HG03439 (cell line): ENCODE measurements around the gene SDC4.
A peak's percentile ranks its signal among the peaks of the same experiment; 100 is the strongest.
"Not testable (repeated sequence)": the region's sequence is repeated elsewhere in the genome, so short reads cannot be mapped to it uniquely, and the experiment has no call there.

Experiments used
- ATAC-seq: cut with Tn5 transposase; IDR thresholded peaks from one replicate; pipeline ENCODE4 v1.9.1; 2021; ENCODE audit warnings: mild to moderate bottlenecking, moderate library complexity; ENCODE audit not compliant: unreplicated experiment

Gene SDC4

GRCh38 chr20:45365444-45365970, 17.3 kb upstream of the SDC4 start:
- ATAC-seq, result no peak

- ATAC-seq, result no peak
These were observed 15.6 kb upstream of the SDC4 start for GRCh38 chr20:45363611-45364492.

GRCh38 chr20:45362804-45363610, 14.8 kb upstream of the SDC4 start, which contains the start of gene SYS1:
SYS1 (plus strand) TSS chr20:45363156; CDS start chr20:45363532, 376 bp downstream.
- peak; percentile 83 for ATAC-seq

DNA sequence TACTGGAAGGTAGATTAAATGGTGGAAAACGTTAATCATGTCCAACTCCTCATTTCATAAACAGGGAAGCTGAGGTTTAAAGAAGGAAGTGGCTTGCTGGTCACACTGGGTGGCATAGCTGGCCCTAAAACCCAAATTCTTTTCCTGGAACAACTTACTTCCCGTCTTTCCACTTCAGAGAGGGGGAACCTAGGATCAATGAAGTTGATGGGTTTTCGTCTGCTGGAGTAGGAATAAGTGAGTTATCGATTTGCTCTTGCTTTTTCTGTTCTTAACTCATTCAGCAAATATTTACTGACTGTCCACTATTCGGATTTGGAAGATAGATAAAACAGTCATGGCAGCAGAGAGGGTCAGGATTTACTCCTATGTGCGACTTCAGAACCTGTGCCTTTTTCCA, 13.6 kb upstream of the SDC4 start:
- ATAC-seq, result no peak

- no peak for ATAC-seq
These were observed 11.4 kb upstream of the SDC4 start for GRCh38 chr20:45359406-45360148.

DNA sequence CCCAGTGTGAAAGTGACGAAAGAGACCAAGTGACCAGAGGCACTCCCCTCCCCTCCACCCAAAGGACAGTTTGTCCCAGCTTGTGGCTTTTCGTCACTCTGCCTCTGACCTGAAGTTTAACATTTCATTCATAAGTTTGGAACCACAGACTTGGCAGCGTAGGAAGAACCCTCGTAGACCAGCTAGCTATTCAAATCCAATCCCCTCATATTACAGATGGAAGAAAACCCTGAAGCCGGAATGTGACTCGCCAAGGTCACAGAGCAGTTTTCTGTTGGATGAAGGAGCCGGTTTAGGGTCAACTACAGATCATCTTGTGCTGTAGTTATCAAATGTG, 10.8 kb upstream of the SDC4 start:
- ATAC-seq, result no peak

DNA sequence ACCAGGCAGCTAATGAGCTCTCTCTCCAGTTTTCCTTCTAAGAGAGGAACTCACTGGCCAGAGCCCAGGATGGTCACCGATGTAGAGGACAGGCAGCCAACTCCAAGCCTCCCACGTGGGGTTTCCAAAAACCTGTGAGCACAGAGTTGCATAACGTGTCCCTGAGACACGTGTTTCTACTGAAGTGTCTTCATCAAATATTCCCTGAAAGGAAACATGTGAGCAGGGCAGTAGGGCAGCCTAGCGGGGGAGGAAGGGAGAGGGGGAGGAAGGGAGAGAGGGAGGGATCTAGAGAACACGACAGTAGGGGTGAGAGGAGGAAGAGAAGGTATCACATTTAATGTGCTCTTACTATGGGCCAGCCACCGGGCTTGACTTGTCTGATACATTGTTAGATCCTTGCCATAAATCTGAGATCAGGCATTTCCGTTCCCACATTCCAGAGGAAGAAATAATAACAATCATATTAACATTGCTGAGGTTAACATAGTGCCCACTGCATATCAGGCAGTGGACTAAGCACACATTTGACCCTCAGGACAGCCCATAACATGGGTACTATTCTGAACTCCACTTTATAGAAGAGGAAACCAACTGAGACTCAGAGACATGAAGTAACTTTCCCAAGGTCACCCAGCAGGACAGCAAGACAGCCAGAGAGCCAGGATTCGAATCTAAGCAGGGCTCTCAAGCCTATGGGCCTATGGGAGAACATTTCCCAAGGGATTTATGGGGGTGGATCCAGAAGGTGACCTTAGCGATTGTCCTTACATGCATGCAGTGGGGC, 10.3 kb upstream of the SDC4 start:
- ATAC-seq, result no peak

DNA sequence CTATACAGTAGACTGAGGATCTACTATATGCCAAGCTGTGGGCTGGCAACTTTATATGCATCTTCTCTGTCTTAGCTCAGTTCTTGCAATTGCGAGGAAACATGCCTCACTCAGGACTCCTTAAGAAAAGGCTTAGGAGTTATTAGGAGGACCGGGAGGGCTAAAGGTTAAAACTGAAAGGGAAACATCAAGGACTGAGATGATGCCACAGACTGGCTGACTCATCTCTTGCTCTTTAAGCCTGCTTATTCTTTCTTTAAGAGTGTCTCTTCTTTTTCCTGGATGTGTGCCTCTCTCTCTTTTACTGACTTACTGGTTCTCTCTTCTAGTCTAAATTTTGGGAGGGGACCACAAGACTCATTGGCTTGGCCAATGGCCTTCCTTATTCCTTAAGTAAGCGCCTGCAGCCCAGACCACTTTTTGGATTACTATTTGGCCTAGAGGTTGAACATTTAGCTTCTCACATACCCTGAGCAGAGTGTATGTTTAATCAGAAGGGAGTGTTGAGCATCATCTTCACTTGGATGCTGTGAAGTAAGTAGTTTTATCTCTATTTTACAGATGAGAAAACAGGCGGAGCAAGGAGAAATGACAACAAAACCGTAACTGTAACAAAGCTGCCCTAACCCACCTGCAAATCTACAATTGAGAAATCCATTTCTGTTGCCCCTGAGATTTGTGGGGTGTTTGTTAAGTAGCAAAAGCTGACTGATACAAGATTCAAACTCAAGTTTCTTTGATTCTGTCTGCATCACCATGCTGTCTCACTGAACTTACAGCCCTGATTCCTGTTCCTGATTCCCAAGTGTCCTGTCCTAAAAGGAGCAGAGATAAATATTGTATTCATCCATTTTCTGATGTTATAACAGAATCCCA, 7.2 kb upstream of the SDC4 start:
- no peak for ATAC-seq

- no peak for ATAC-seq
These were observed 6.4 kb upstream of the SDC4 start for GRCh38 chr20:45354423-45355208.

DNA sequence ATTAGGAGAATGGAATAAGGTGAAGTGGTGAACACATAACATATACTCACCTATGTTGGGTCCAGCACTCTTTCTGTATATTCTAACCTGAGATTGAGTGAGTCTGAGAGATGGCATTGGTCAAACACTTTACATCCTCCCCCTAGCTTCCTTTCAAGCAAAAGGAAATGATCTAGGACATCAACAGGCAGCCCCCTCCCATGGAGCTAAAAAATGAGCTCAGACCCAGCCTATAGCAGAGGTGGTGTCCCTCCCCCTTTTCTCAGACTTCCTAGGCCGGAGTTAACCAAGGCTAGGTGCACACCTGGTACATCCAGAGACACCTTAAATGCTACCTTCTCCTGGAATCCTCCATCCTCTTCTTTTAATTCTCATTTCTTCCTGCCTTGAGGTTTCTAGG, 5.5 kb upstream of the SDC4 start:
- no peak for ATAC-seq

DNA sequence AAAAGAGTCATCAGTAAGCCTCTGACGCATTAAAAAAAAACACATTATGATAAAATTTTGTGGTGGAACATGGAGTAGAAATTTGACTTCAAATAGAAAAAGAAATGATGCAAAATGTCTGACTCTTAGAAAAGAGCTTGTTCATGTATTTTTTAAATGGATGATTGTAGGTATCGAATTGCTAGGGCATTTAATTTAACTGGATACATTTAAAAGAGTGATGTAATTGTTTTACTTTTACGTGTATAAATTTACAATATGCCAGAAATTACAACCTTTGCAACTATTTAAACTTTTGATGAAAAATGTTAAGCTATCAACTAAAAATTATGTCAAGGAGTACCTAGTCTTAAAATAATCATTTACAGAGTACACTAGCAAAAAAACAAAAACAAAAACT, 4.5 kb upstream of the SDC4 start:
- no peak for ATAC-seq

GRCh38 chr20:45350795-45351194, 2.6 kb upstream of the SDC4 start:
- not testable (repeated sequence) for ATAC-seq

GRCh38 chr20:45350217-45350616, 2.0 kb upstream of the SDC4 start:
- ATAC-seq, result no peak

DNA sequence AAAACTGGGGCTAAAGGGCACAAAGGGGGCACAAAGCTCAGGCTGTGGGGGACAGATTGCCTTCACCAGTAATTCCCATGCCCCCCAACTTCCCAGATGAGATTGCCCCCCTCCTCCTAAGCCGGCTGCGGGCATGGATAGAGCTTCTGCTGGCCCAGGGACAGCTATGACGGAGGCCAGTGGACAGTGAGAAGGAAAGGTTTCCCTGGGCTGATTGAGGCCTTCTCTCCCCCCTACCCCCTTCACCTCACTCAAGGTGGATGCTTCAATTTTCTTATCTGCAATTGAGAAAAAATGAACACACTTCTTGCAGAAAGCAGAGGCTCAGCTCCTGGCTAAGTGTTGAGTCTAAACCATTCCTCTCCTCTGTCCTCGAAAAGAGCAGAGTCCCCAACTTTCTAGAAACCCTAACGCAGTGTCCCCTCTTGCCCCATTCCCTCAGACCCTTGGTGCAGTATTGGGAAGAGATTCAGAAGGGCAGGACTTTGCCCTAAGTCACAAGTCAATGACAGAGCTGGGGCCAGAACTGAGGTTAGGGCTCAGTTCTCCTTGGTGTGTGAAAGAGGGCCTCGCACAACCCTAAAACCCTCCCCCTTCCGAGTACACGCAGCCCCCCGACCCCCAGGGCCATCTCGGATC, 808 bp downstream of the SDC4 start:
- no peak for ATAC-seq

- ATAC-seq, result no peak
These were observed 1.4 kb downstream of the SDC4 start for GRCh38 chr20:45346851-45347250.

DNA sequence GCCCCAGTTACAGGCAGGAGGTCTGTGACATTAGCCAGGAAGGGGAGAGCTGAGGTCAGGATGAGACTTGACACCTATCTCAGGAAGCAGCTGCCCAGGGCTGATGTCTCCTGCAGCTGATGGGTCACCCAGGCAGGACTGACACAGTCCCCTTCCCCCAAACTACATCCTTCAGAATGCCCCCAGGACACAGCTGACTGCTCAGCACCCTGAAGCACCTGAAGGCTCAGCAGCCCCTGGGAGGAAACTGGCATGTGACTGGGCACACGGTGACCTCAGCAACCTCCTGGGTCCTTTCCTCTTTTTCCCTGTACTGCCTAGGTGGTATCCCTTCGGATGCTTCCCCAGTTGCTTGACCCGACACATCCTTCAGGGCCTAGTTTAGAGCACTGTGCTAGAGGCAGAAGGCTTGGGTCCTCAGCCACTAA, 1.9 kb downstream of the SDC4 start:
- no peak for ATAC-seq

DNA sequence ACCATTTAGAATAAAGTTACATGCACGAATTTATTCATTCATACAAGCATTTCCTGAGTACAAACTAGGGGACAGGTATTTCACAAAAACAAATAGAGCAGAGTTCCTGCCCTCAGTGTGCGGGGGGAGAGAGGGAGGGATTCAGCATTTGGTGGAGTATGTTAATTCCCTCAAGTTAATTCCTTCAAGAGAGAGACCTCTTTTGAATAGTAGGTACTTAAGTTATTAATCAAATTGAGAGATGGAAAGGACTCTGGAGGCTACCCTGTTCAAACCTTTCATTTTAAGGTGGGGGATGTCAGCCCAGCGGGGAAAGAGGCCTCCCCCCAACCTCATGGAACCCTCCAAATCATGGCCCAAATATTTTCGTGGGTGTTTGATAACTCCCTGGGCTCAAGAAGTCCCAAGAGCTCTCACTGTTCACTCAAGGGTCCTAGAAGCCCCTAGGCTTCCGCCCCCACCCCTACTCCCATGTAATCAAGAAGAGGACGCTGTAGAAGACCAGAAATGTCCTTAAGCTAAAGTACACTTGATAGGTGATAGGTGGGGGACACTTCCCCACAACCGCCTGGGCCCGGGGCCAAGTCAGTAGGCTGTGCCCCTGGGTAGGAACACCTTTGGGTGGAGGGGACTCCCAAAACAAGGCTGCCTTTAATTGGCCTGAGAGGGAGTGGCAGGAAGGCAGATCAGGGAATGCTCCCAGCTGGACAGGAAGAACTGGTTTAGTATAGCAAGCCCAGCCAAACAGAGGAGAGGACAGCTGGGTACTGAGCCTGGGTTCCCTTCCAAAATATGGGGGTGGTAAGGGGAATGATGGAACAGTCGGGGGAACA, 2.9 kb downstream of the SDC4 start:
- no peak for ATAC-seq
